WERI-Rb-1 (cell line): ENCODE results near the gene BTN2A1.
"Not testable (repeated sequence)": the region's sequence is repeated elsewhere in the genome, so short reads cannot be mapped to it uniquely, and the experiment has no call there.

ENCODE experiments used
- DNase-seq: peaks from one replicate; pipeline ENCODE4 v3.0.0-alpha.2; 2020
- H3K27ac ChIP-seq: fragments of 250-450 bp; sonication (Bioruptor Pico); 2 replicates; pipeline ENCODE4 v1.5.1; 2020; ENCODE audit warnings: mild to moderate bottlenecking, moderate library complexity
- H3K27me3 ChIP-seq: fragments of 250-450 bp; sonication (Bioruptor Pico); 2 replicates; pipeline ENCODE4 v1.5.1; 2021; ENCODE audit warnings: mild to moderate bottlenecking, low read depth, moderate library complexity; ENCODE audit not compliant: insufficient read depth, severe bottlenecking
- H3K36me3 ChIP-seq: fragments of 250-450 bp; sonication (Bioruptor Pico); 2 replicates; pipeline ENCODE4 v1.5.1; 2020; ENCODE audit warnings: mild to moderate bottlenecking, moderate library complexity
- H3K4me3 ChIP-seq: 2 replicates; pipeline ENCODE4 v1.5.1; 2011; ENCODE audit warnings: low read depth, mild to moderate bottlenecking, control low read depth, low read length
- H3K9me3 ChIP-seq: fragments of 250-450 bp; sonication (Bioruptor Pico); 2 replicates; pipeline ENCODE4 v1.5.1; 2021; ENCODE audit warnings: mild to moderate bottlenecking, moderate library complexity; ENCODE audit not compliant: severe bottlenecking
- CTCF ChIP-seq: IDR thresholded peaks from 2 replicates; pipeline ENCODE4 v1.5.1; 2011; ENCODE audit warnings: low read depth, mild to moderate bottlenecking, control low read depth, inconsistent platforms, low read length

Gene BTN2A1

GRCh38 chr6:26457264-26457805 lies 420 bp upstream of the BTN2A1 start:
- TF ChIP-seq CTCF, result no peak
- H3K36me3 ChIP-seq, result peaks cover 32% of the 10 kb centered on the region
- no peaks in the 10 kb centered on the region for H3K9me3 ChIP-seq
- no peaks in the 10 kb centered on the region for H3K27me3 ChIP-seq
- H3K27ac ChIP-seq, result peak overlapping the region; percentile 91
- H3K4me3 ChIP-seq, result peak overlapping the region; percentile 91
- DNase-seq, result peak; percentile 50

DNA sequence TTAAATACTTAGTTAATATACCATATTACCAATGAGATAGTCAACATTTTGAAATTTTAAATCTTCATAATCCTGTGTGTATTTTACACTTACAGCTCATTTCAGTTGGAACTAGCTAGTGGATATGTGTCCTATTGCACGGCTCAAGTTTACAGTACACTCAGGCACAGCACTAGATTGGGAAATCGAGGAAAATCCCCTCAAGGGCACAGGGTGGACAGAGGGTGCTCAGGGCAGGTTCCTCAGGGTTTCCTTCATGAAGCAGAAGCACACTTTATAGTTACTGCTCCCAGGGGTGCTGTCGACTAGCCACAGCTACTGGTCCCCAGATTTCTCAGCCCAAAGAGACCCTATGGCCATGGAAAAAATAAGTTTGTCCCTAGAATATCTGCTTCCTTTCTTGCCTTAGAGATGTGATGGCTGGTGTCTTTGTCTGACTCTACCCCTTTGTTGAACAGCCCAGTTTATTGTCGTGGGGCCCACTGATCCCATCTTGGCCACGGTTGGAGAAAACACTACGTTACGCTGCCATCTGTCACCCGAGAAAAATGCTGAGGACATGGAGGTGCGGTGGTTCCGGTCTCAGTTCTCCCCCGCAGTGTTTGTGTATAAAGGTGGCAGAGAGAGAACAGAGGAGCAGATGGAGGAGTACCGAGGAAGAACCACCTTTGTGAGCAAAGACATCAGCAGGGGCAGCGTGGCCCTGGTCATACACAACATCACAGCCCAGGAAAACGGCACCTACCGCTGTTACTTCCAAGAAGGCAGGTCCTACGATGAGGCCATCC lies 1.5 kb downstream of the BTN2A1 start:
- no peaks in the 10 kb centered on the region for H3K27me3 ChIP-seq
- H3K9me3 ChIP-seq, result no peaks in the 10 kb centered on the region
- TF ChIP-seq CTCF, result no peak
- no peak overlapping the region for H3K27ac ChIP-seq
- DNase-seq, result no peak
- no peak overlapping the region for H3K4me3 ChIP-seq
- peaks cover 51% of the 10 kb centered on the region for H3K36me3 ChIP-seq

- not testable (repeated sequence) for H3K27ac ChIP-seq, DNase-seq, H3K9me3 ChIP-seq, H3K27me3 ChIP-seq, H3K4me3 ChIP-seq
- H3K36me3 ChIP-seq, result peaks cover 71% of the 10 kb centered on the region
Measured at GRCh38 chr6:26461353-26461752, 3.6 kb downstream of the BTN2A1 start.

DNA sequence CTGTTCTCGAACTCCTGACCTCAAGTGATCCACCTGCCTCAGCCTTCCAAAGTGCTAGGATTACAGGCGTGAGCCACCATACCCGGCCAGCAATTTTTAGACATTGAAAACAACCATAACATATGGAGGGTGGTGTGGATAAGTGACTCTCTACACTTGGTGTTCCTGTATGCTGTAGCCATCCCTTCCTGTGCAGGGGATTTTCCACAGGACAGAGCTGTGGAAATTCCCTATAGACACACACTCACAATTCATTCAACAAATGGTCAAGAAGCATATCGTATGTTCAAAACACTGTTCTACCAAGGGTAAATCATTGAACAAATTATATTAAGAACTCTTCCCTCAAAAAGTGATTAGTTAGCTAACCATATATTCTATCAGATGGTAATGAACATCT lies 6.3 kb downstream of the BTN2A1 start:
- Histone ChIP-seq H3K4me3 (no peak overlapping the region), H3K36me3 (peaks cover 94% of the 10 kb centered on the region), H3K9me3 (no peaks in the 10 kb centered on the region), H3K27me3 (no peaks in the 10 kb centered on the region), H3K27ac (no peak overlapping the region)
- no peak for TF ChIP-seq CTCF
- no peak for DNase-seq

GRCh38 chr6:26464416-26465131 lies 6.8 kb downstream of the BTN2A1 start:
- Histone ChIP-seq H3K9me3 (no peaks in the 10 kb centered on the region), H3K36me3 (peaks cover 96% of the 10 kb centered on the region), H3K4me3 (no peak overlapping the region), H3K27me3 (no peaks in the 10 kb centered on the region), H3K27ac (no peak overlapping the region)
- DNase-seq, result no peak
- no peak for TF ChIP-seq CTCF

DNA sequence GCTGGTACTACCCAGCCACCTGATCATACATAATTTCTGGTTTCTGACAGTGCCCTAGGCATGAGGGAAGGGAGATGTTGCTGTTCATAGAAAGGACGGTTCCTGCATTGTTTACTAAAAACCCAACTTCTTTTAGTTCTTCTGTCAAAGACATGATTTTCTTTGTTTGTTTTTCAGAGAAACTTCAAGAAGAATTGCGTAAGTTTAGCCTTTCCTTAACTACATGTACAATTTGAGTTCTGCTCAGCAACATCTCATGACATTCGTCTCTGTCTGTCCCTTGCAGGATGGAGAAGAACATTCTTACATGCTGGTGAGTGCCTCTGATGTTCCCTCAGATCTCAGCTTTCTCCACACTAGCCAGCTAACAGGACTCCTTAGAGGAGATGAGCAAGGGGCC lies 8.0 kb downstream of the BTN2A1 start:
- Histone ChIP-seq H3K27ac (no peak overlapping the region), H3K4me3 (no peak overlapping the region), H3K36me3 (peaks cover 87% of the 10 kb centered on the region), H3K27me3 (no peaks in the 10 kb centered on the region), H3K9me3 (no peaks in the 10 kb centered on the region)
- no peak for TF ChIP-seq CTCF
- DNase-seq, result no peak
